ENCODE measurements around the gene RXRA. TPM values are rescaled to one million over a fixed set of nuclear protein-coding genes. Genes with fewer than 3 reads are reported as not detected.

The RXRA gene
- total RNA-seq, 1 experiment from 2014 or later: 29.9 TPM

DNA sequence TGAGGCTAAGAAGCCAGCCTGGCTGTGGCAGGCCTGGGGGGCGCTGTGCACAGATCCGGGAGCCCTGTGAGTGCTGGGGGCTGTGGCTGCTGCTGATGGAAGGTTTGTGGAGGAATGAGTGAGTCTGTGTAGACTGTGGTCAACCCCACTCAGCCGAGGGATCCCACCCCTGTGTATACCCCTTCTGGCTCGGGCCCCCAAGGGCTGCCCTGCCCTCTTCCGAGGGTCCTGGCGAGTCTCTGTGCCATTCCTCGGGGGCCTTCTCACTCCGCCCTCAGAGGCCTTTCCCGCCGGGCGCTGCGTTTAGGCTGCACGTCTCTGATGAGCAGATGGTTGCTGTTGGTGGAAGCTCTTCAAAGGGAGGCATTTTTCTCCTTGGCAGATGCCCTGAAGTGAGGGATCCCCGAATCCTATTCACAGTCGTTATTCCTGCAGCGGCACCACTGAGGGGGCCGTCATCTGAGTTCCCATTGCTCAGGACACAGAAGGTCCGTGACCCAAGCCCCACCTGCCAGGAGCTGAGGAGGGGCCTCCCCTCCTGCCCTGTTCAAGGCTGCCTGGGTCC is 94.1 kb downstream of the RXRA start:
- Mint-ChIP-seq H3K27me3 (ENCODE audit: low read depth) (no peaks in the 10 kb centered on the region), H3K4me1 (peaks cover 0 to 6% of the 10 kb centered on the region in 2 experiments; a peak in 3 of 4 replicates), H3K27ac (no peak overlapping the region), H3K36me3 (ENCODE audit: insufficient read depth in 1 of 3, low read depth in 3 of 3) (peaks cover 4 to 15% (median 6%) of the 10 kb centered on the region in 3 experiments; a peak in 6 of 7 replicates), H3K9me3 (no peaks in the 10 kb centered on the region), H3K4me3 (no peak overlapping the region)
- no peak overlapping the region for H3K14ac ChIP-seq (ENCODE audit: insufficient read depth, low read length)
- no peak overlapping the region for H3K18ac ChIP-seq (ENCODE audit: insufficient read length, low read depth, low read length)
- H3K9me3 ChIP-seq (ENCODE audit: control insufficient read depth, low read depth, low read length): no peaks in the 10 kb centered on the region
- no CpG with 5 or more reads among the region's 18 CpGs for WGBS (ENCODE audit: extremely low coverage, insufficient read length, low lambda C conversion rate)
- no peak overlapping the region for H3T11ph ChIP-seq (ENCODE audit: low read length)
- no peak overlapping the region for H3K4me2 ChIP-seq (ENCODE audit: insufficient read depth, insufficient read length, low read length)
- H3K4me1 ChIP-seq (ENCODE audit: insufficient read depth, low read length): no peaks in the 10 kb centered on the region
- H4K91ac ChIP-seq (ENCODE audit: insufficient read length, low read depth, low read length): no peak overlapping the region
- no peak overlapping the region for H4K5ac ChIP-seq (ENCODE audit: insufficient read length, low read depth, low read length)
- no peak overlapping the region for H2BK12ac ChIP-seq (ENCODE audit: insufficient read length, low read depth, low read length)
- no peak overlapping the region for H3K9ac ChIP-seq (ENCODE audit: extremely low read depth, insufficient read length, low read length)
- H3K79me1 ChIP-seq (ENCODE audit: insufficient read depth, low read depth, low read length, poor library complexity, severe bottlenecking): no peaks in the 10 kb centered on the region
- no peak overlapping the region for H2BK120ac ChIP-seq (ENCODE audit: low read depth, low read length, poor library complexity, severe bottlenecking)
- H3K27ac ChIP-seq (ENCODE audit: insufficient read length, low read depth, low read length): no peak overlapping the region
- H3K56ac ChIP-seq (ENCODE audit: insufficient read length, low read depth, low read length): no peak overlapping the region
- H3K23me2 ChIP-seq (ENCODE audit: insufficient read length, low read depth, low read length, poor library complexity, severe bottlenecking): no peaks in the 10 kb centered on the region
- H3K27me3 ChIP-seq (ENCODE audit: insufficient read depth, low read length): no peaks in the 10 kb centered on the region
- DNase-seq: no peak
- no peak overlapping the region for H3K4ac ChIP-seq (ENCODE audit: low read depth, low read length)
- H2AFZ ChIP-seq (ENCODE audit: low read length): no peak overlapping the region
- no peak for TF ChIP-seq CTCF (conservative IDR thresholded peaks at IDR 0.05)
- H2BK20ac ChIP-seq (ENCODE audit: low read depth, low read length, poor library complexity, severe bottlenecking): no peak overlapping the region
- H4K8ac ChIP-seq (replicated peaks; ENCODE audit: insufficient read length, low read depth, low read length): no peak overlapping the region
- H2BK15ac ChIP-seq (ENCODE audit: low read depth, low read length): no peak overlapping the region
- H4K20me1 ChIP-seq (ENCODE audit: control insufficient read depth, insufficient read depth, insufficient read length): no peaks in the 10 kb centered on the region
- no peak overlapping the region for H2AK5ac ChIP-seq (ENCODE audit: insufficient read length, low read length)
- no peak overlapping the region for H3K23ac ChIP-seq (ENCODE audit: insufficient read length, low read depth, low read length)
- no peak overlapping the region for H2BK5ac ChIP-seq (ENCODE audit: insufficient read length, low read length)
- H3K79me2 ChIP-seq (ENCODE audit: insufficient read depth, low read length): no peaks in the 10 kb centered on the region
